ENCODE data around the gene WIPF2. TPM values are rescaled to one million over a fixed set of nuclear protein-coding genes. Genes with fewer than 3 reads are reported as not detected.

The WIPF2 gene
- total RNA-seq, 1 experiment from 2014 or later, result 30.4 TPM

- Histone ChIP-seq H3K4me2 (ENCODE audit: low read length) (peak overlapping the region; percentile 73), H3K9me3 (ENCODE audit: control insufficient read depth in 1 of 2, insufficient read depth in 1 of 2, low read depth in 1 of 2, low read length in 2 of 2) (no peaks in the 10 kb centered on the region), H2AFZ (ENCODE audit: low read depth, low read length, poor library complexity, severe bottlenecking) (no peak overlapping the region), H3K36me3 (ENCODE audit: control insufficient read depth in 1 of 2, insufficient read depth in 2 of 2, low read length in 2 of 2) (peaks cover 0 to 9% of the 10 kb centered on the region in 2 experiments; a peak in 1 of 4 replicates), H3K9me2 (ENCODE audit: insufficient read depth) (no peaks in the 10 kb centered on the region), H3K27ac (ENCODE audit: low read depth, low read length) (peak overlapping the region; percentile 86), H3K79me2 (ENCODE audit: insufficient read depth, low read length) (no peaks in the 10 kb centered on the region), H3K4me1 (ENCODE audit: control insufficient read depth in 1 of 2, insufficient read depth in 2 of 2, low read length in 2 of 2) (peaks cover 51 to 62% of the 10 kb centered on the region in 2 experiments), H3K4me3 (replicated peaks in 1 of 2; ENCODE audit: low read depth in 1 of 2, low read length in 2 of 2) (peak overlapping the region; percentile 4 to 40; a peak in 3 of 4 replicates), H4K20me1 (ENCODE audit: insufficient read depth) (no peaks in the 10 kb centered on the region), H3K9ac (ENCODE audit: low read length) (peak overlapping the region; percentile 62), H3K27me3 (ENCODE audit: insufficient read depth, low read length) (no peaks in the 10 kb centered on the region)
- intact Hi-C loops (cut with micrococcal nuclease), result no loop called here
- TSS peak; percentile 26 for BruUV-seq (replicated peaks)
- peak; percentile 70 for ATAC-seq
- no peak for TF ChIP-seq EZH2 (IDR thresholded peaks at IDR 0.05)
- no peak for TF ChIP-seq CBX3 (IDR thresholded peaks at IDR 0.05; ENCODE audit: low read depth)
- TF ChIP-seq EGR1 (IDR thresholded peaks at IDR 0.05; ENCODE audit: low read depth), result peak; percentile 23; the same call in 1 of the 2 replicates
- TF ChIP-seq ZNF274 (IDR thresholded peaks at IDR 0.05; ENCODE audit: low read depth, low read length), result no peak
- no peak for TF ChIP-seq POLR2AphosphoS5 (IDR thresholded peaks at IDR 0.05; ENCODE audit: low read depth, low read length)
- peak; percentile 56; the same call in 1 of the 2 replicates for TF ChIP-seq FOSL1 (IDR thresholded peaks at IDR 0.05; ENCODE audit: low read depth)
- peak; percentile 37; the same call in 1 of the 2 replicates for TF ChIP-seq JUND (IDR thresholded peaks at IDR 0.05)
- ChIA-PET POLR2A (interaction anchor here (0.8 to 1.3 kb wide), 5 partner anchors 11 to 81 kb away, joined by 3 to 5 read pairs (median 3); partner anchors contain the start of gene NR1D1), CTCF (interaction anchor here (0.5 to 2.5 kb wide), 9 partner anchors 10 to 166 kb away, joined by 3 to 19 read pairs (median 3); partner anchors contain the start of gene WIPF2), RAD21 (ENCODE audit: low non-redundant PET in 1 of 2, low total read pairs in 2 of 2, uncharacterized antibody in 2 of 2, unreplicated experiment in 2 of 2) (interaction anchor here (0.9 kb wide), 2 partner anchors 67 to 167 kb away, joined by 3 read pairs; no protein-coding TSS in a partner anchor)
- DNase-seq (ENCODE audit: low read depth, low spot score), result no peak
These were observed 39.0 kb upstream of the WIPF2 start for GRCh38 chr17:40179923-40180659.

- BruUV-seq (replicated peaks), result no TSS peak
- ATAC-seq (peak; percentile 39), DNase-seq (ENCODE audit: low read depth, low spot score) (no peak)
- Histone ChIP-seq H3K4me3 (replicated peaks in 1 of 2; ENCODE audit: low read depth in 1 of 2, low read length in 2 of 2) (peak overlapping the region in 1 of 2 experiments; percentile 40; a peak in 3 of 4 replicates), H3K27ac (ENCODE audit: low read depth, low read length) (peak overlapping the region; percentile 86), H3K36me3 (ENCODE audit: control insufficient read depth in 1 of 2, insufficient read depth in 2 of 2, low read length in 2 of 2) (peaks cover 0 to 9% of the 10 kb centered on the region in 2 experiments; a peak in 1 of 4 replicates), H4K20me1 (ENCODE audit: insufficient read depth) (no peaks in the 10 kb centered on the region), H3K4me1 (ENCODE audit: control insufficient read depth in 1 of 2, insufficient read depth in 2 of 2, low read length in 2 of 2) (peaks cover 54 to 65% of the 10 kb centered on the region in 2 experiments), H3K9me3 (ENCODE audit: control insufficient read depth in 1 of 2, insufficient read depth in 1 of 2, low read depth in 1 of 2, low read length in 2 of 2) (no peaks in the 10 kb centered on the region), H3K9me2 (ENCODE audit: insufficient read depth) (no peaks in the 10 kb centered on the region), H3K79me2 (ENCODE audit: insufficient read depth, low read length) (no peaks in the 10 kb centered on the region), H3K9ac (ENCODE audit: low read length) (peak overlapping the region; percentile 62), H3K4me2 (ENCODE audit: low read length) (peak overlapping the region; percentile 73), H3K27me3 (ENCODE audit: insufficient read depth, low read length) (no peaks in the 10 kb centered on the region), H2AFZ (ENCODE audit: low read depth, low read length, poor library complexity, severe bottlenecking) (no peak overlapping the region)
- POLR2A ChIA-PET, result interaction anchor here (0.9 to 1.3 kb wide), 2 partner anchors 68 to 80 kb away, joined by 3 to 5 read pairs; partner anchors contain the start of gene NR1D1
- intact Hi-C loops (cut with micrococcal nuclease), result no loop called here
- CTCF ChIA-PET, result interaction anchor here (2.5 kb wide), 1 partner anchor 13 kb away, joined by 19 read pairs; no protein-coding TSS in a partner anchor
- RAD21 ChIA-PET (ENCODE audit: low non-redundant PET in 1 of 2, low total read pairs in 2 of 2, uncharacterized antibody in 2 of 2, unreplicated experiment in 2 of 2), result no interaction called here
- no peak for TF ChIP-seq ELF1 (IDR thresholded peaks at IDR 0.05; ENCODE audit: borderline replicate concordance, low read depth)
- TF ChIP-seq SIN3A (IDR thresholded peaks at IDR 0.05; ENCODE audit: low read depth), result no peak
- no peak for TF ChIP-seq RAD21 (IDR thresholded peaks at IDR 0.05; ENCODE audit: low read depth)
- no peak for TF ChIP-seq EZH2phosphoT487 (IDR thresholded peaks at IDR 0.05; ENCODE audit: borderline replicate concordance)
- no peak for TF ChIP-seq ZBTB33 (IDR thresholded peaks at IDR 0.05; ENCODE audit: extremely low read depth, insufficient replicate concordance, low read length)
- no peak for TF ChIP-seq MAX (IDR thresholded peaks at IDR 0.05)
- no peak for TF ChIP-seq POLR2AphosphoS5 (IDR thresholded peaks at IDR 0.05; ENCODE audit: low read depth, low read length)
- TF ChIP-seq CTCF (IDR thresholded peaks at IDR 0.05 in 2 of 3, conservative IDR thresholded peaks at IDR 0.05 in 1 of 3; ENCODE audit: borderline replicate concordance in 1 of 3, insufficient read depth in 1 of 3, low read depth in 2 of 3, low read length in 2 of 3), result no peak
- no peak for TF ChIP-seq CBX3 (IDR thresholded peaks at IDR 0.05; ENCODE audit: low read depth)
- no peak for TF ChIP-seq JUND (IDR thresholded peaks at IDR 0.05)
These were observed 38.4 kb upstream of the WIPF2 start for GRCh38 chr17:40180694-40181093.

Measured in HCT116 (cell line).